ENCODE results near the gene GABARAPL1.

Gene GABARAPL1

DNA sequence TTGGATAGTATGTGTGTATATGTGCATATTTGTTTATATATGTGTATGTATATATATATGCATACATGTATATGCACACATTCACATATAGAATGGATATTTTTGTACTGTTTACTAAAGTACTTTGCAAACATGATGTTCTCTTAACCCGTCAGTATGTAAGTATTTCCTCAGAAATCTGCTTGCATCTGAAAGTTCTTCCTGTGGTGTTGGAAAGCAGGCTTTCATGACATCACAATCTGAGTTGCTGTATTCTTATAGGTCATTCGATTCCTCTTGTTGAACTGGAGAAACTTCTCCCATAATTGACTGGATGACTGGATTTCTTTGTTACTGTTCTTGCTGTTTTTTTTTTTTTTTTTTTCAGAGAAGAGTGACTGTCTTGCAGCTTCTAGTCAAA lies 29.1 kb downstream of the GABARAPL1 start:
- DNase-seq (ENCODE audit: low read depth in 2 of 2): peak in 1 of 2 donors; percentile 14
- H3K4me3 ChIP-seq (replicated peaks in 1 of 2; ENCODE audit: low read depth in 2 of 2, low read length in 2 of 2): no peak overlapping the region
- TF ChIP-seq, protein P1, sequence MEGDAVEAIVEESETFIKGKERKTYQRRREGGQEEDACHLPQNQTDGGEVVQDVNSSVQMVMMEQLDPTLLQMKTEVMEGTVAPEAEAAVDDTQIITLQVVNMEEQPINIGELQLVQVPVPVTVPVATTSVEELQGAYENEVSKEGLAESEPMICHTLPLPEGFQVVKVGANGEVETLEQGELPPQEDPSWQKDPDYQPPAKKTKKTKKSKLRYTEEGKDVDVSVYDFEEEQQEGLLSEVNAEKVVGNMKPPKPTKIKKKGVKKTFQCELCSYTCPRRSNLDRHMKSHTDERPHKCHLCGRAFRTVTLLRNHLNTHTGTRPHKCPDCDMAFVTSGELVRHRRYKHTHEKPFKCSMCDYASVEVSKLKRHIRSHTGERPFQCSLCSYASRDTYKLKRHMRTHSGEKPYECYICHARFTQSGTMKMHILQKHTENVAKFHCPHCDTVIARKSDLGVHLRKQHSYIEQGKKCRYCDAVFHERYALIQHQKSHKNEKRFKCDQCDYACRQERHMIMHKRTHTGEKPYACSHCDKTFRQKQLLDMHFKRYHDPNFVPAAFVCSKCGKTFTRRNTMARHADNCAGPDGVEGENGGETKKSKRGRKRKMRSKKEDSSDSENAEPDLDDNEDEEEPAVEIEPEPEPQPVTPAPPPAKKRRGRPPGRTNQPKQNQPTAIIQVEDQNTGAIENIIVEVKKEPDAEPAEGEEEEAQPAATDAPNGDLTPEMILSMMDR (IDR thresholded peaks at IDR 0.05; ENCODE audit: low read depth, low read length): no peak

DNA sequence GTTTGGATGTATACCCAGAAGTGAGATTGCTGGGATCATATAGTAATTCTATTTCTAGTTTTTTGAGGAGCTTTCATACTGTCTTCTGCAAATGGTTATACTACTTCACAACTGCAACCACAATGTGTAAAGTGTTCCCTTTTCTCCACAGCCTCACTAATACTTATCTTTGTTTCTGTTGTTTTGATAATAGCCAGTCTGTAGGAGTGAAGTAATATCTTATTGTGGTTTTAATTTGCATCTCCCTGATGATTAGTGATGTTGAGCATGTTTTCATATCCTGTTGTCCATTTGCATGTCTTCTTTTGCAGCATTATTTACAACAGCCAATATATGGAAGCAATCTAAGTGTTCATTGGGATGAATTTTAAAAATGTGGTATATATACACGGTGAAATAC lies 29.9 kb downstream of the GABARAPL1 start:
- DNase-seq (ENCODE audit: low read depth in 2 of 2): no peak
- TF ChIP-seq, protein P1 (IDR thresholded peaks at IDR 0.05; ENCODE audit: low read depth, low read length): no peak

DNA sequence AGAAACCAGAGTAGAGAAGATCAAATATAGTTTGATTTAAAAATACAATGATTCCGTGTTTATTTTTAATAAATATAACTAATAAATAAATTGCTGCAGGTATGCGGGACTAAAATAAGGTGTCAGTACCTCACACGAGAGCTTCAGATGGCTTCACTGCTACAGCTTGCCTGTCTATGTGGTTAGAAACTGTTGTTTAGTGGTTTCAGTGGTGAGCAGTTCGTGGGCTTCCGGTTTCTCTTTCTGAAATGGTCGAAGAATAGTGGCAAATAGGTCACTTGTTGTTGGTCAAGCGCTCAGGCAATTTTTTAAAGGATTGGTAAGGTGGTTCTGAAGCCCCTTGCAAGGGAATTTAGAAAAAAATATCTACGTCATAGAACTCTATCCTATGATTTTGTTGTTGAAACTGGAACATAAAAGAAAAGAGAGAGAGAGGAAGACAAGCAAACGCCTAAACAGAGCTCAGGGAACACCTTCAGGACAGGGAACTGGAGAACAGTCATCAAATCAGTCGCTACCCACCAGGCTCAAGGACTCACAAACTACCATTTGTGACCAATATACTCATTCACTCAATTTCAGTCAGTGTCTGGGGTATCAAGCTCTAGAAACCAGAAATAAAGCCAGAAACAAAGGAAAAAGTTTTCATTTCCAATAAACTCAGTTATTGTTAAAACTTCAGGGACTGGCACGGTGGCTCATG lies 31.3 kb downstream of the GABARAPL1 start:
- TF ChIP-seq, protein P1 (IDR thresholded peaks at IDR 0.05; ENCODE audit: low read depth, low read length): no peak
- no peak for DNase-seq (ENCODE audit: low read depth in 2 of 2)
- H3K4me3 ChIP-seq (replicated peaks in 1 of 2; ENCODE audit: low read depth in 2 of 2, low read length in 2 of 2): no peak overlapping the region

More for the DNA sequence above, 29.9 kb downstream of the GABARAPL1 start:
- H3K4me3 ChIP-seq (replicated peaks in 1 of 2; ENCODE audit: low read depth in 2 of 2, low read length in 2 of 2): no peak overlapping the region

DNA sequence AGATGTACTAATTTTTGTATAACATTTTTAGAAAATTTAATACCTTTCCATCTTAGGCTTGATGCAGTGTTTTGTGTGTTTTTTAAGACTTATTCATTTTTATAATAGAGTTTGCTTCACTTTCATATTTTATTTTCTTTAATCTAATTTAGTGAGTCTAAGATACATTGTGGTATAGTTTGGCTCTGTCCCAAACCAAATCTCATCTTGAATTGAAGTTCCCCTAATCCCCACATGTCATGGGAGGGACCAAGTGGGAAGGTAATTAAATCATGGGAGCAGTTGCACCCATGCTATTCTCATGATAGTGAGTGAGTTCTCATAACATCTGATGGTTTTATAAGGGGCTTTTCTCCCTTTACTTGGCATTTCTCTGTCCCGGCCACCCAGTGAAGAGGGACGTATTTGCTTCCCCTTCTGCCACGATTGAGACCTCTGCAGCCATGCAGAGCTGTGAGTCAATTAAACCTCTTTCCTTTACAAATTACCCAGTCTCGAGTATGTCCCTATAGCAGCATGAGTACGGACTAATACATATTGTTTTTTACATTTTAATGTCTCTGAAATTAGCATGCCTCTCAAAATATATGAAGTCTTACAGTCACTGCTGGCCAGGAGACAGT lies 34.9 kb downstream of the GABARAPL1 start:
- DNase-seq (ENCODE audit: low read depth in 2 of 2): no peak
- TF ChIP-seq, protein P1 (IDR thresholded peaks at IDR 0.05; ENCODE audit: low read depth, low read length): no peak
- H3K4me3 ChIP-seq (replicated peaks in 1 of 2; ENCODE audit: low read depth in 2 of 2, low read length in 2 of 2): no peak overlapping the region

DNA sequence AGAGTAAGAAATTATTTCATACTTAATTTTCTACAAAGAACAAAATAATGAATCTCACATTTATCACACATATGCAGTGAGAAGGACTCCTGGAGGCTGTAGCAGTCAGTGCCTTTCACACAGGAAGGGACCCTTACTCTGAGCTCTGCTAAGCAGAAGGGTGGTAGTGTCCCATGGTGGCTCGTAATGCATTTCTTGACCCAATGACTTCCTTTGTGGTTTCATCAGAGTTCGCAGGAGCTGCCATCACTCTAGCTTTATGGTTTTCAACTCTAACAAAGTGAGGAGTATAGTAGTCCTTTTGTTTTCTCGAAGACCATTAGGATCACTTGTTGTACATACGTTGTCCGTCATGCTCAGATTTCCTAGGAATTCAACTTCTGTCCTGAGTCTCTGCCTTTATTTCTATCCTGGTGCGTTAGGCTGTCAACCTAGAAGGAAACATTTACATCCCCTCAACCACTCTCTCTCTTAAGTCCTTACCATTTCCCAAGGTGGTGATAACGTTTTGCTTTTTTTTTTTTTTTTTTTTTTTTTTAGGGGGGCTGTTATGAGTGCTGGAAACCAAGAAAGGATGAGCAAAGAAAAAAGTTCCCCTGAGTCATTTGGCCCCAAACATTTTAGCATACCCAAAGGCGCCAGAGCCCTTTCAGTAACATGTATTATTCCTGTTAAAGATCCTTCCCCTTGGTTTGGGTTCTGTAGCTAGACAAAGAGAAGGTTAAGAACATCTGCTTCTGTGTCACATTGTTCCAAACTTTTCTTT lies 37.2 kb downstream of the GABARAPL1 start:
- no peak overlapping the region for H3K4me3 ChIP-seq (replicated peaks in 1 of 2; ENCODE audit: low read depth in 2 of 2, low read length in 2 of 2)
- no peak for DNase-seq (ENCODE audit: low read depth in 2 of 2)
- TF ChIP-seq, protein P1 (IDR thresholded peaks at IDR 0.05; ENCODE audit: low read depth, low read length): no peak

DNA sequence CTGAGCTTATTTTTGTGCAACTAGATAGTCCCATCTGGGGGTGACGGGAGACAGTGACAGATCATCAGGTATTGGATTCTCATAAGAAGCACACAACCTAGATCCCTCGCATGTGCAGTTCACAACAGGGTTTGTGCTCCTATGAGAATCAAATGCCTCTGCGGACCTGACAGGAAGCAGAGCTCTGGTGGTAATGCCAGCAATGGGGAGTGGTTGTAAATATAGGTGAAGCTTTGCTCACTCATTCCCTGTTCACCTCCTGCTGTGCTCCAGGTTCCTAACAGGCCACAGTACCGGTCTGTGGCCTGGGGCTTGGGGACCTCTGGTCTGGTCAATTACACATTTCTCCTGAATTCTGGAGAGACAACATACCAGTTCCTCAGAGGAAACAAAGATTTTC lies 39.0 kb downstream of the GABARAPL1 start:
- TF ChIP-seq, protein P1 (IDR thresholded peaks at IDR 0.05; ENCODE audit: low read depth, low read length): no peak
- no peak for DNase-seq (ENCODE audit: low read depth in 2 of 2)

More for the DNA sequence above, 39.0 kb downstream of the GABARAPL1 start:
- no peak overlapping the region for H3K4me3 ChIP-seq (replicated peaks in 1 of 2; ENCODE audit: low read depth in 2 of 2, low read length in 2 of 2)

Data from cardiac fibroblast (primary cell).